Stomach (tissue), 4 donors: ENCODE data around the gene CDH7.

ENCODE experiments used
- POLR2A ChIP-seq, 4 donors: fragments of 450-650 bp; IDR thresholded peaks; one replicate each; pipeline ENCODE4 v1.6.1; 2016; ENCODE audit warnings: antibody characterized with exemption in 4 of 4, control low read depth in 2 of 4, mild to moderate bottlenecking in 1 of 4, moderate library complexity in 1 of 4
- POLR2AphosphoS5 ChIP-seq, 3 donors: sonication (generic); formaldehyde crosslinking; IDR thresholded peaks; one replicate each; pipeline ENCODE4 v1.6.1; 2016; ENCODE audit warnings: antibody characterized with exemption in 3 of 3
- TF ChIP-seq, protein P1 (sequence below), 7 experiments: fragments of 450-650 bp in 4 of 7; fragments of 200-600 bp in 3 of 7; sonication (generic) in 3 of 7; IDR thresholded peaks; one replicate each; pipeline ENCODE4 v1.5.1; 2016 to 2019; ENCODE audit warnings: antibody characterized with exemption in 7 of 7, control low read depth in 2 of 7, mild to moderate bottlenecking in 1 of 7

DNA sequence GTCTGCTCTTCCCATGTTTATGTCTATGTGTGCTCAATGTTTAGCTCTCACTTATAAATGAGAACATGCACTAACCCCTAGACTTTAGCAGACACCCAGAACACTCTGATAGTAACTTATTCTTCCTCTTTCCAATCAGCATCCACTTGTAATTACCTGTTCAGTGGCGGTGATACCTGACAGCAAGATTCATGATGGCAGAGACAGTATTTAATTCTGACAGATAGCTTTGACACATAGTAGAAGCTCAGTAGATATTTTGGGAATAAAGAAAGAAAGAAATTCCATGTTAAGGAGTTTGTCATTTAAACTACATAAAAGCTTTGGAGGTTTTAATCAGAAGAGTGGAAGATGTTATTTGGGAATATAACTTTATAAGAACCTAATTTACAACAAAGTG, 171.3 kb downstream of the CDH7 start:
- TF ChIP-seq, protein P1, sequence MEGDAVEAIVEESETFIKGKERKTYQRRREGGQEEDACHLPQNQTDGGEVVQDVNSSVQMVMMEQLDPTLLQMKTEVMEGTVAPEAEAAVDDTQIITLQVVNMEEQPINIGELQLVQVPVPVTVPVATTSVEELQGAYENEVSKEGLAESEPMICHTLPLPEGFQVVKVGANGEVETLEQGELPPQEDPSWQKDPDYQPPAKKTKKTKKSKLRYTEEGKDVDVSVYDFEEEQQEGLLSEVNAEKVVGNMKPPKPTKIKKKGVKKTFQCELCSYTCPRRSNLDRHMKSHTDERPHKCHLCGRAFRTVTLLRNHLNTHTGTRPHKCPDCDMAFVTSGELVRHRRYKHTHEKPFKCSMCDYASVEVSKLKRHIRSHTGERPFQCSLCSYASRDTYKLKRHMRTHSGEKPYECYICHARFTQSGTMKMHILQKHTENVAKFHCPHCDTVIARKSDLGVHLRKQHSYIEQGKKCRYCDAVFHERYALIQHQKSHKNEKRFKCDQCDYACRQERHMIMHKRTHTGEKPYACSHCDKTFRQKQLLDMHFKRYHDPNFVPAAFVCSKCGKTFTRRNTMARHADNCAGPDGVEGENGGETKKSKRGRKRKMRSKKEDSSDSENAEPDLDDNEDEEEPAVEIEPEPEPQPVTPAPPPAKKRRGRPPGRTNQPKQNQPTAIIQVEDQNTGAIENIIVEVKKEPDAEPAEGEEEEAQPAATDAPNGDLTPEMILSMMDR (IDR thresholded peaks at IDR 0.05), result no peak
- TF ChIP-seq POLR2AphosphoS5 (IDR thresholded peaks at IDR 0.05) (no peak), POLR2A (IDR thresholded peaks at IDR 0.05) (no peak)
